Spinal cord (tissue), 10 donors: ENCODE measurements around the gene PAPSS1. TPM values are rescaled to one million over a fixed set of nuclear protein-coding genes. Genes with fewer than 3 reads are reported as not detected.

Experiments used
- DNase-seq, 6 donors: peaks; one replicate each; pipeline versions ENCODE4 v3.0.0 to v3.0.0-alpha.2; 2013 to 2015; ENCODE audit warnings: low spot score in 6 of 6, low read depth in 4 of 6
- H3K27ac ChIP-seq: one replicate; pipeline ENCODE4 v1.5.1; 2013; ENCODE audit warnings: low read depth, low read length, control low read depth
- H3K27me3 ChIP-seq: one replicate; pipeline ENCODE4 v1.6.1; 2013; ENCODE audit warnings: low read length; ENCODE audit not compliant: control insufficient read depth, insufficient read depth
- H3K36me3 ChIP-seq: one replicate; pipeline ENCODE4 v1.6.1; 2013; ENCODE audit warnings: low read length; ENCODE audit not compliant: control insufficient read depth, insufficient read depth
- H3K4me1 ChIP-seq: one replicate; pipeline ENCODE4 v1.6.1; 2013; ENCODE audit warnings: low read length; ENCODE audit not compliant: control insufficient read depth, insufficient read depth
- H3K4me3 ChIP-seq: one replicate; pipeline ENCODE4 v1.5.1; 2013; ENCODE audit warnings: low read depth, low read length, control low read depth
- H3K9me3 ChIP-seq: one replicate; pipeline ENCODE4 v1.6.1; 2013; ENCODE audit warnings: low read length; ENCODE audit not compliant: control insufficient read depth, insufficient read depth
- WGBS: methylation state at CpG from one replicate; pipeline ENCODE4 v1.1.5; 2013; ENCODE audit warnings: missing lambda C conversion rate; ENCODE audit not compliant: insufficient coverage; 5-methylcytosine and 5-hydroxymethylcytosine counted together
- polyA plus RNA-seq, 2 donors: library from polyadenylated mRNA; unstranded; fragments of 120-200 nt; gene quantifications; one replicate each; pipeline ENCODE4 v1.2.1, GENCODE V29; 2013; ENCODE audit not compliant: insufficient read length in 2 of 2
- total RNA-seq, 2 donors: library from RNA; depleted of rRNA in 1 of 2; stranded (reverse); fragments of 120-200 nt in 1 of 2; fragments of >200 nt in 1 of 2; gene quantifications; one replicate each; pipeline versions ENCODE4 v1.2.3 to v1.2.4, GENCODE V29; 2013 to 2014
- donor health status: healthy.

Gene PAPSS1
- total and polyA plus RNA-seq, 4 donors = 74.9 to 151 (median 119) TPM

DNA sequence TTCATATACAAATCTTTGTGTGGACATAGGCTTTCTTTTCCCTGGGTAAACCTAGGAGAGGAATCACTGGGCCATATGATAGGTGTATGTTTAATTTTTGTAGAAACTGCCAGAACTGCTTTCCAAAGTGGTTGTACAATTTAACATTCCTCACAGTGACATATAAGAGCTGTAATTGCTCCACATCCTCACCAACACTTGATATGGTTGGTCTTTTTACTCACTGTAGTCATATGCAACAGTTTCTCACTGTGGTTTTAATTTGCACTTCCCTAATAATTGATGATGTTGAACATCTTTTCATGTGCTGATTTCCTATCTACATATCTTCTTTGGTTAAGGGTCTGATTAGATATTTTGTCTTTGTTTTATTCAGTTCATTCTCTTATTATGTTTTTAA, 24.5 kb upstream of the PAPSS1 start:
- Histone ChIP-seq H3K4me3 (no peak overlapping the region), H3K27me3 (no peaks in the 10 kb centered on the region), H3K36me3 (no peaks in the 10 kb centered on the region), H3K27ac (no peak overlapping the region), H3K9me3 (no peaks in the 10 kb centered on the region), H3K4me1 (no peaks in the 10 kb centered on the region)
- no peak for DNase-seq

DNA sequence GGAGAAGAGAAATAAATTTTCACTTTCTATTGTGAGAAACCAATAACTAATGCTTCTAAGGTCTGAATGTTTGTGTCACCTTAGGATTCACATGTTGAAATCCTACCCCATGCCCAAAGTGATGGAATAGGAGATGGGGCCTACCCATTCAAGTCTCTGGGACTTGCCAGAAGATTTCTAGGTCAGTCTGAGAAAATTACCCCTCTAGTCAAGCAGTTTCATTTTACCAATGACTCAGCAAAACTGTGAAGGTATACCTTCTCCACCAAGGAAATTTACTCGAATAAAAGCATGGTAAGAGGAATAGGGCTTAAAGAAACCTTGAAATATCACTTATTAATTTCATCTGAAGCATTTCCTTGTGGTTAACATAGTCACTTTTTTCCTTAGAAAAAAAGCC, 23.5 kb upstream of the PAPSS1 start:
- H3K9me3 ChIP-seq = no peaks in the 10 kb centered on the region
- no CpG with 5 or more reads among the region's 1 CpG for WGBS
- H3K4me3 ChIP-seq = no peak overlapping the region
- no peaks in the 10 kb centered on the region for H3K36me3 ChIP-seq
- H3K4me1 ChIP-seq = no peaks in the 10 kb centered on the region
- no peak for DNase-seq
- H3K27me3 ChIP-seq = no peaks in the 10 kb centered on the region
- no peak overlapping the region for H3K27ac ChIP-seq

DNA sequence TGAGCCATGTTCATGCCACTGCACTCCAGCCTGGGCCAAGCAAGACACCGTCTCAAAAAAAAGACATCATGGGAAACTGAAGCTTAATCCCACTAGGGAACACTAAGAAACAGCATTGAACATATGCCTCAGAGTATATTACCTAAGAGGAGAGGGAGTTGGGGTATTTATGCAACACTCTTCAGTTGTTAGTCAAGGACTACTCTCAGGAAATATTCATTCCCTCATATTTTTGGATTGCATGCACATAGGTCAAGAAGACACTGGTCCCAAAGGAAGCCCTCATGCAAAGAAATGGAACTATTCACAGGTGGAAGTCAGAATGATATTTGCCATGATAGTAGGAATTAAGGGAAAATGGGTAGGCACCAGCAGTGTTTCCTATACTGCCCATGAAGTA, 22.8 kb upstream of the PAPSS1 start:
- Histone ChIP-seq H3K36me3 (no peaks in the 10 kb centered on the region), H3K4me1 (no peaks in the 10 kb centered on the region), H3K27me3 (no peaks in the 10 kb centered on the region), H3K27ac (no peak overlapping the region), H3K4me3 (no peak overlapping the region), H3K9me3 (no peaks in the 10 kb centered on the region)
- DNase-seq = no peak
- no CpG with 5 or more reads among the region's 1 CpG for WGBS

DNA sequence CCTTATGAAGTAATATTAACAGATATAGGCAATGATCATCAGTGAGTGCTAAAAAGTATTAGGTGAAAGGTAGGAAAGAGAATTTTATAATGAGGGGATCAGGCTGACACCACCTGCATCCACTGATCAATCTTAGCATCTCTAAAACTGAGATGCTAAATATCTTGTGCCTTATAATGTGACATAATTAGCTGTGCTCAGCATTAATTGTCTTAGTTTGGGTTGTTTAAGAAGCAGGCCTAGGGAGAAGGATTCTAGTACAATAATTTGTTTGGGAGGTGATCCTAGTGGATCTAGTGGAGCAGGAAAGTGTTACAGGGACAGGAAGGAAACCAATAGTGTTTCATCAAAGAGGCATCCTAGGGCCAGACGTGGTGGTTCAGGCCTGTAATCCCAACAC, 22.2 kb upstream of the PAPSS1 start:
- H3K4me1 ChIP-seq = no peaks in the 10 kb centered on the region
- WGBS = no CpG with 5 or more reads among the region's 1 CpG
- no peak overlapping the region for H3K4me3 ChIP-seq
- no peaks in the 10 kb centered on the region for H3K9me3 ChIP-seq
- no peaks in the 10 kb centered on the region for H3K36me3 ChIP-seq
- H3K27me3 ChIP-seq = no peaks in the 10 kb centered on the region
- no peak overlapping the region for H3K27ac ChIP-seq
- no peak for DNase-seq

DNA sequence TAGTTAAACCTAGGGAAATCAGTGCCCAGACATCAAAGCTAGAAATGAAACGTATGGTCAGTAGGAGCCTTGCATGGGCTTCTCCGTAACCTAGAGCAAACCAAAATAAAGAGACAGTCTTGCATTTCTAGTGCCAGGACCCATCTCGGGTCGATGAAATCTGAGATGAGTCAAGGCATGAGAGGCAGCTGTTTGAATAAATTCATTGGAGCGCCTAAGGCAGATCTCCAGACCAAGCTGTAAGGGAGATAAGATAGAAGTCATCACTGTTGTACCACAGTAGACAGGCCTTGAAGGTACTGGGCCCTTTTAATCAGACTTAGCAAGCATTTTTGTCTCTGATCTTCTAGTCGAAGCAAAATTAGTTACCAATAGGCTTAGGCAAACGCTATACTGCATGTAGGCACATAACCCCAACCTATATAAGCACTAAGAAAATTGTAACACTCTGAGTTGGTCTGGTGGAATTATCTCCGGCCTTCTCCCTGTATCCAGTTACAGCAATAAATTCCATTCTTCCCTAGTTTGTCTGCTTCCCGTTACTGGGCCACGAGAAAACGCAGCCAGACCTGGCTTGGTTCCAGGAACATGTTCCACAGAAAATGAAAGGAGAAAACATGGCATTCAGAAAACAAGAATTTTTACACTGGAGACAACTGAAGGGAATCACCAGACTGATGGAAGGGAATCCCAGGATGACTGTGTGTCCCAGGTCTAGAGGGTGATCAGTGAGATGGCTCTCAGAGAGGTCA, 21.1 kb upstream of the PAPSS1 start:
- H3K4me3 ChIP-seq = no peak overlapping the region
- no peaks in the 10 kb centered on the region for H3K36me3 ChIP-seq
- H3K4me1 ChIP-seq = no peaks in the 10 kb centered on the region
- no peaks in the 10 kb centered on the region for H3K27me3 ChIP-seq
- 56% methylated on average over 6 of the region's 11 CpGs for WGBS
- DNase-seq = peak in 2 of 6 donors; percentile 14 to 38
- no peak overlapping the region for H3K27ac ChIP-seq
- H3K9me3 ChIP-seq = no peaks in the 10 kb centered on the region

DNA sequence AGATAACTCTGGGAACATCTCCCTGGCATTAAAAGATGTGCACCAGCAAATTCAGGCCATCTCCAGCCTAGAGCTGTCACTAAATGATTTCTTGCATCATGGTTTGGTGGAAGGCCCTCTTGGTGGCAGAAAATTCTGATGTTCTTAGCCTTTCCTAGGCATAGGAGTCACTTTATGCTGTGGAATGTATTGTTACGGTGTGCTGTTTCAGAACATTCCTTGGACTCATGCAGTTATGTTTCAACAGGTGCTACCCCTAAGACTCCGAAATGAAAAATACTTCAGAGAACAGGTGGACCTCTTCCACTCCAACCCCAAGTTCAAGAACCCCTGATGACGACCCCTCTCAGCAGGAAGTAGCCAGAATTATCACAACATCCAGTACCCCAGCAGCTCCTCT, 20.3 kb upstream of the PAPSS1 start:
- H3K4me1 ChIP-seq = no peaks in the 10 kb centered on the region
- no peak overlapping the region for H3K4me3 ChIP-seq
- DNase-seq = no peak
- no peaks in the 10 kb centered on the region for H3K36me3 ChIP-seq
- H3K27ac ChIP-seq = no peak overlapping the region
- WGBS = 84% methylated on average over 2 of the region's 3 CpGs
- no peaks in the 10 kb centered on the region for H3K9me3 ChIP-seq
- no peaks in the 10 kb centered on the region for H3K27me3 ChIP-seq

DNA sequence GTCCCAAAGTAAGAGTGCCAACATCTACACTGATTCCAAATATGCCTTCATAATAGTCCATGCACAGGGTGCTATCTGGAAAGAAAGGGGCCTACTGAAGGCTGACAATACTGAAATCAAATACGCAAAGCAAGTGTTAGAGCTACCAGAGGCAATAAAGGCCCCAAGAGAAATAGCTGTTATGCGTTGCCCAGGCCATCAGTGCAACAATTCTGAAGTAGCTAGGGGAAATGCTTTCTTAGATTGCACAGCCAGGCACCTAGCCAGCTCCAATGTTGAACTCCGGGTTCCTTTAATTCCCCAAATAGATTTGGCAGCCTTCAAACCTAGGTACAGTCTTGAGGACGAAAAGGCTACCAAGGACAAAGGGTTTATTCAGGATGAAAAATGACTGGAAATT, 17.4 kb upstream of the PAPSS1 start:
- 48% methylated on average over 3 of the region's 4 CpGs for WGBS
- no peaks in the 10 kb centered on the region for H3K36me3 ChIP-seq
- H3K4me3 ChIP-seq = no peak overlapping the region
- H3K9me3 ChIP-seq = no peaks in the 10 kb centered on the region
- H3K4me1 ChIP-seq = no peaks in the 10 kb centered on the region
- no peak overlapping the region for H3K27ac ChIP-seq
- no peaks in the 10 kb centered on the region for H3K27me3 ChIP-seq
- peak in 1 of 6 donors; percentile 18 for DNase-seq

DNA sequence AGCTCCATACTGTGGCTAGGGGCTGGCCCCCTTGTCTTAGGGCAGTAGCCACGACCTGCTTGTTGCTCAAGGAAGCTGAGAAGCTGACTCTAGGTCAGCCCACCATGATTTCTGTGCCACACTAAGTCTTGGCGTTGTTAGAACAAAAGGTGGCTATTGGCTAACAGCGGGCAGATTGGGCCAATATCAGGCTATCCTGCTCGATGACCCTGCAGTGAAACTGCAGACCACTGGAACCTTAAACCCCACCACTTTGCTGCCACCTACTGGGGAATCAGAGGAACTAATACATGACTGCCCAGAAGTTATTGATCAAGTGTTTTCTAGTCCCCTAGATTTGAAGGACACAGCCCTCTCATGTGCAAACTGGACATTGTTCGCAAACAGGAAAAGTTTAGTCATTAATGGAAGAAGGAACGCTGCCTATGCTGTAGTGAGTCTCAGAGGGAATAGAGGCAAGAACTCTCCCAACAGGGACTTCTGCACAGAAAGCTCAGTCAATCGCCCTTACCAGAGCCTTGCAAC, 17.0 kb upstream of the PAPSS1 start:
- Histone ChIP-seq H3K36me3 (no peaks in the 10 kb centered on the region), H3K4me3 (no peak overlapping the region), H3K4me1 (no peaks in the 10 kb centered on the region), H3K9me3 (no peaks in the 10 kb centered on the region), H3K27ac (no peak overlapping the region), H3K27me3 (no peaks in the 10 kb centered on the region)
- 78% methylated on average over 3 of the region's 7 CpGs for WGBS
- peak in 2 of 6 donors; percentile 57 to 62 for DNase-seq

DNA sequence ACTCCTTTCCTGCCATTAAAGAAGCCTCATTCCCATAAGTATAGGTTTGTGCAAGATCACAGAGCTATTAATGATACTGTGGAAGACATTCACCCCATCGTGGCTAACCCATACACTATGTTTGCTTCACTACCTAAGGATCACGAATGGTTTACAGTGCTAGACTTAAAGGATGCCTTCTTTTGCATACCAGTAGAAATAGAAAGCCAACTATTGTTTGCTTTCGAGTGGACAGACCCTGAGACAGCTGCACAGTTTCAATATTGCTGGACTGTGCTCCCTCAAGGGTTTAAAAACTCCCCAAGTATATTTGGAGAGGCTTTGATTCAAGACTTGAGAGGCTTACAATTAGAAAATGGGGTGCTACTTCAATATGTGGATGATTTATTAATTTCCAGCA, 16.0 kb upstream of the PAPSS1 start:
- Histone ChIP-seq H3K9me3 (no peaks in the 10 kb centered on the region), H3K27me3 (no peaks in the 10 kb centered on the region), H3K4me1 (no peaks in the 10 kb centered on the region), H3K27ac (no peak overlapping the region), H3K36me3 (no peaks in the 10 kb centered on the region), H3K4me3 (no peak overlapping the region)
- DNase-seq = no peak
- WGBS = 100% methylated on average over 2 of the region's 3 CpGs

DNA sequence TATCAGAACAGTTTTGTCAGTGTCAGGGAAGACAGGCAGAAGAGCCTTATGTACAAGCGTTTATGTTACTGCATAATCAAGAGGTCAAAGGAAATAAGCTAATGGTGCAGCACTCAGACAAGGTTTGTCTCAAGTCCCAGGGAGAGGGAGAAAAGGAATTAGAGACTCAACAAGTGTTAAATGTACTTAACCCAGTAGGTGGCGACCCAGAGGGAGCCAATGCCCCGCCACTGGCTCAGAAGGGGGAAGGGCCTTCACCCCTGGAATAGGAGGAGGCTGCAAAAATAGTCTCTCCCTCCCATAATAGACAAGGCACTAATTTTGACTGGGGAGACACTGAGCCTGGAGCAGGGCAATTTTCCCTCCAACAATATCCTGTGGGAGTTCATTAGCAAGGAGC, 14.1 kb upstream of the PAPSS1 start:
- 0% methylated on average over 1 of the region's 3 CpGs for WGBS
- H3K36me3 ChIP-seq = no peaks in the 10 kb centered on the region
- no peak overlapping the region for H3K27ac ChIP-seq
- H3K4me1 ChIP-seq = no peaks in the 10 kb centered on the region
- H3K4me3 ChIP-seq = no peak overlapping the region
- H3K27me3 ChIP-seq = no peaks in the 10 kb centered on the region
- DNase-seq = no peak
- no peaks in the 10 kb centered on the region for H3K9me3 ChIP-seq
